AG04450 (cell line): Measurements from ENCODE around the gene DDX25. TPM values are rescaled to one million over a fixed set of nuclear protein-coding genes. Genes with fewer than 3 reads are reported as not detected.

Experiments
- CTCF ChIA-PET: fragments of 300-600, 350-600 bp; formaldehyde crosslinking; extraction: SDS; loops from one replicate; lab custom pipeline; 2022; ENCODE audit warnings: antibody characterized with exemption, inconsistent platforms; lab: Charles Lee
- POLR2A ChIA-PET: fragments of 350-600 bp; formaldehyde crosslinking; extraction: SDS; loops from one replicate; lab custom pipeline; 2021; ENCODE audit warnings: antibody characterized with exemption, inconsistent platforms; lab: Yijun Ruan, JAX
- DNase-seq: peaks from one replicate; pipeline ENCODE4 v3.0.0-alpha.2; 2011; ENCODE audit warnings: low read depth, low spot score
- H3K27ac ChIP-seq: one replicate; pipeline ENCODE4 v1.5.1; 2012; ENCODE audit warnings: low read depth, low read length, control low read depth
- H3K27me3 ChIP-seq: one replicate; pipeline ENCODE4 v1.6.0; 2012; ENCODE audit warnings: low read length; ENCODE audit not compliant: control insufficient read depth, insufficient read depth
- H3K4me3 ChIP-seq: 2 replicates; pipeline ENCODE4 v1.5.1; 2011; ENCODE audit warnings: mild to moderate bottlenecking, low read depth, low read length, control low read depth
- H3K9me3 ChIP-seq: 2 replicates; pipeline ENCODE4 v1.5.1; 2012; ENCODE audit warnings: low read length; ENCODE audit not compliant: control insufficient read depth, insufficient read depth
- CTCF ChIP-seq: IDR thresholded peaks from 2 replicates; pipeline ENCODE4 v1.5.1; 2011; ENCODE audit warnings: low read depth, low read length, control low read depth, inconsistent platforms
- polyA plus RNA-seq: library from polyadenylated mRNA; depleted of rRNA; stranded (reverse); fragments of >200 nt; gene quantifications from 2 replicates; pipeline ENCODE4 v1.2.3, GENCODE V29; 2011

DDX25 gene
- polyA plus RNA-seq, 1 experiment = not detected

- no peak overlapping the region for H3K27ac ChIP-seq
- peaks cover 32% of the 10 kb centered on the region for H3K27me3 ChIP-seq
- H3K4me3 ChIP-seq = no peak overlapping the region
- TF ChIP-seq CTCF = no peak
- POLR2A ChIA-PET = no interaction called here
- CTCF ChIA-PET = no interaction called here
- H3K9me3 ChIP-seq = no peaks in the 10 kb centered on the region
- DNase-seq = no peak
Measured at GRCh38 chr11:125947419-125948277, 43.3 kb downstream of the DDX25 start.

- TF ChIP-seq CTCF = no peak
- no peak for DNase-seq
- H3K9me3 ChIP-seq = no peaks in the 10 kb centered on the region; the same call in 1 of the 2 replicates
- ChIA-PET POLR2A (no interaction called here), CTCF (no interaction called here)
- H3K4me3 ChIP-seq = no peak overlapping the region
- peaks cover 30% of the 10 kb centered on the region for H3K27me3 ChIP-seq
- no peak overlapping the region for H3K27ac ChIP-seq
Measured at GRCh38 chr11:125948278-125949051, 44.2 kb downstream of the DDX25 start.

GRCh38 chr11:125949271-125950177 is 45.2 kb downstream of the DDX25 start:
- H3K27ac ChIP-seq = no peak overlapping the region
- no peaks in the 10 kb centered on the region; the same call in 1 of the 2 replicates for H3K9me3 ChIP-seq
- ChIA-PET POLR2A (no interaction called here), CTCF (no interaction called here)
- peaks cover 25% of the 10 kb centered on the region for H3K27me3 ChIP-seq
- DNase-seq = no peak
- H3K4me3 ChIP-seq = no peak overlapping the region
- no peak for TF ChIP-seq CTCF

GRCh38 chr11:125950178-125950490 is 45.8 kb downstream of the DDX25 start:
- Histone ChIP-seq H3K27me3 (peaks cover 25% of the 10 kb centered on the region), H3K4me3 (no peak overlapping the region), H3K27ac (no peak overlapping the region), H3K9me3 (no peaks in the 10 kb centered on the region; the same call in 1 of the 2 replicates)
- TF ChIP-seq CTCF = no peak
- ChIA-PET POLR2A (no interaction called here), CTCF (no interaction called here)
- no peak for DNase-seq
